Hepatocyte (in vitro differentiated cells): ENCODE measurements around the gene PTPRC. TPM values are rescaled to one million over a fixed set of nuclear protein-coding genes. Genes with fewer than 3 reads are reported as not detected.
A peak's percentile ranks its signal among the peaks of the same experiment; 100 is the strongest.

Experiments used
- DNase-seq: peaks from one replicate; pipeline ENCODE4 v3.0.0-alpha.2; 2016; ENCODE audit warnings: low spot score
- H2AFZ ChIP-seq: fragments of 200-600 bp; sonication (generic); 2 replicates; pipeline ENCODE4 v1.6.0; 2016; ENCODE audit warnings: antibody characterized with exemption, mild to moderate bottlenecking
- H3K27ac ChIP-seq: fragments of 200-600 bp; sonication (generic); 2 replicates; pipeline ENCODE4 v1.5.1; 2016; ENCODE audit warnings: mild to moderate bottlenecking
- H3K27me3 ChIP-seq: fragments of 200-600 bp; sonication (generic); 2 replicates; pipeline ENCODE4 v1.6.1; 2016
- H3K36me3 ChIP-seq: fragments of 200-600 bp; sonication (generic); replicated peaks from 2 replicates; pipeline ENCODE4 v1.5.1; 2016; ENCODE audit warnings: low read depth; ENCODE audit not compliant: insufficient read depth
- H3K4me1 ChIP-seq: fragments of 200-600 bp; sonication (generic); 2 replicates; pipeline ENCODE4 v1.5.1; 2016; ENCODE audit warnings: mild to moderate bottlenecking, moderate library complexity; ENCODE audit not compliant: insufficient read depth
- H3K4me2 ChIP-seq: fragments of 200-600 bp; sonication (generic); 2 replicates; pipeline ENCODE4 v1.6.0; 2016
- H3K4me3 ChIP-seq: fragments of 200-600 bp; sonication (generic); 2 replicates; pipeline ENCODE4 v1.5.1; 2016; ENCODE audit warnings: mild to moderate bottlenecking
- H3K79me2 ChIP-seq: fragments of 200-600 bp; sonication (generic); 2 replicates; pipeline ENCODE4 v1.6.0; 2017; ENCODE audit warnings: mild to moderate bottlenecking
- H3K9me2 ChIP-seq: fragments of 200-600 bp; sonication (generic); replicated peaks from 2 replicates; pipeline ENCODE4 v1.6.0; 2017; ENCODE audit warnings: mild to moderate bottlenecking; ENCODE audit not compliant: insufficient read depth
- H3K9me3 ChIP-seq: fragments of 200-600 bp; sonication (generic); 2 replicates; pipeline ENCODE4 v1.5.1; 2016; ENCODE audit warnings: low read depth, mild to moderate bottlenecking
- H4K20me1 ChIP-seq: fragments of 200-600 bp; sonication (generic); 2 replicates; pipeline ENCODE4 v1.6.0; 2016; ENCODE audit warnings: mild to moderate bottlenecking; ENCODE audit not compliant: insufficient read depth, poor library complexity, severe bottlenecking
- EZH2 ChIP-seq: fragments of 200-600 bp; sonication (generic); IDR thresholded peaks from 2 replicates; pipeline ENCODE4 v1.6.1; 2016; ENCODE audit warnings: antibody characterized with exemption, mild to moderate bottlenecking, borderline replicate concordance
- EZH2phosphoT487 ChIP-seq: fragments of 200-600 bp; sonication (generic); IDR thresholded peaks from one replicate; pipeline ENCODE4 v1.6.1; 2018; ENCODE audit warnings: antibody characterized with exemption, mild to moderate bottlenecking, low read depth, moderate library complexity; ENCODE audit not compliant: unreplicated experiment, severe bottlenecking
- WGBS: methylation state at CpG from one replicate; pipeline ENCODE4 v1.1.6; 2016; ENCODE audit warnings: low lambda C conversion rate; ENCODE audit errors: missing lambda C conversion rate; 5-methylcytosine and 5-hydroxymethylcytosine counted together
- polyA plus RNA-seq: library from polyadenylated mRNA; unstranded; fragments of >200 nt; fragmentation: Nextera tagmentation; extraction: Ambion mirVana; gene quantifications from 2 replicates; pipeline ENCODE4 v1.2.1, GENCODE V29; 2016
- total RNA-seq: library from RNA; depleted of rRNA; stranded (reverse); fragments of >200 nt; gene quantifications from 2 replicates; pipeline ENCODE4 v1.2.3, GENCODE V29; 2014
- TF ChIP-seq, protein P1 (sequence below): fragments of 200-600 bp; sonication (generic); IDR thresholded peaks from 2 replicates; pipeline ENCODE4 v1.5.1; 2016; ENCODE audit warnings: antibody characterized with exemption, mild to moderate bottlenecking; ENCODE audit not compliant: poor library complexity

PTPRC gene
- total and polyA plus RNA-seq, 2 experiments from 2014 or later: 0.87 TPM; not detected in 1

DNA sequence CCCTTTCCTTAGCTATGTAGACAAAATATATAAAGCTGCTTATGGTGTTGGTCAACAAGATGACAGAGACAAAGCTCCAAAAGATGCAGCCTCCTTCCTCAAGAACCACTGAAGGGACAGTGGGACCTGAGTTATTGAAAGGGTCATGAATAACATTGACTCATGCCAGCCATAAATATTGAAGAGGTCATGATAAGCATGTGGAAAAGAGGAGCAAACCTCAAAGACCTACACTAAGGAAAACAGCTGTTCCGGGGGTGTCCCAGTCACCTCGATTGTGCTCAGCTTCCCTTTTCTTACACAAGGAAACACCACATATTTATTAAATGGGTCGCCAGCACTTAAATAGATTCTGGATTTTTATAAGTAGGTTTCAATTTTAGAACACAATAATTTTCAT, 112.9 kb downstream of the PTPRC start:
- H3K27ac ChIP-seq: no peak overlapping the region
- H3K27me3 ChIP-seq: no peaks in the 10 kb centered on the region
- no peak for TF ChIP-seq EZH2phosphoT487
- no peak for TF ChIP-seq EZH2
- TF ChIP-seq, protein P1, sequence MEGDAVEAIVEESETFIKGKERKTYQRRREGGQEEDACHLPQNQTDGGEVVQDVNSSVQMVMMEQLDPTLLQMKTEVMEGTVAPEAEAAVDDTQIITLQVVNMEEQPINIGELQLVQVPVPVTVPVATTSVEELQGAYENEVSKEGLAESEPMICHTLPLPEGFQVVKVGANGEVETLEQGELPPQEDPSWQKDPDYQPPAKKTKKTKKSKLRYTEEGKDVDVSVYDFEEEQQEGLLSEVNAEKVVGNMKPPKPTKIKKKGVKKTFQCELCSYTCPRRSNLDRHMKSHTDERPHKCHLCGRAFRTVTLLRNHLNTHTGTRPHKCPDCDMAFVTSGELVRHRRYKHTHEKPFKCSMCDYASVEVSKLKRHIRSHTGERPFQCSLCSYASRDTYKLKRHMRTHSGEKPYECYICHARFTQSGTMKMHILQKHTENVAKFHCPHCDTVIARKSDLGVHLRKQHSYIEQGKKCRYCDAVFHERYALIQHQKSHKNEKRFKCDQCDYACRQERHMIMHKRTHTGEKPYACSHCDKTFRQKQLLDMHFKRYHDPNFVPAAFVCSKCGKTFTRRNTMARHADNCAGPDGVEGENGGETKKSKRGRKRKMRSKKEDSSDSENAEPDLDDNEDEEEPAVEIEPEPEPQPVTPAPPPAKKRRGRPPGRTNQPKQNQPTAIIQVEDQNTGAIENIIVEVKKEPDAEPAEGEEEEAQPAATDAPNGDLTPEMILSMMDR: no peak
- H3K4me2 ChIP-seq: no peak overlapping the region
- no peaks in the 10 kb centered on the region for H3K9me2 ChIP-seq
- H3K4me1 ChIP-seq: no peaks in the 10 kb centered on the region
- no peaks in the 10 kb centered on the region for H3K9me3 ChIP-seq
- no peak overlapping the region for H3K4me3 ChIP-seq
- 91% methylated on average over 3 of the region's 3 CpGs for WGBS
- no peaks in the 10 kb centered on the region for H4K20me1 ChIP-seq
- no peaks in the 10 kb centered on the region for H3K79me2 ChIP-seq
- no peak overlapping the region for H2AFZ ChIP-seq
- no peaks in the 10 kb centered on the region for H3K36me3 ChIP-seq
- DNase-seq: no peak

DNA sequence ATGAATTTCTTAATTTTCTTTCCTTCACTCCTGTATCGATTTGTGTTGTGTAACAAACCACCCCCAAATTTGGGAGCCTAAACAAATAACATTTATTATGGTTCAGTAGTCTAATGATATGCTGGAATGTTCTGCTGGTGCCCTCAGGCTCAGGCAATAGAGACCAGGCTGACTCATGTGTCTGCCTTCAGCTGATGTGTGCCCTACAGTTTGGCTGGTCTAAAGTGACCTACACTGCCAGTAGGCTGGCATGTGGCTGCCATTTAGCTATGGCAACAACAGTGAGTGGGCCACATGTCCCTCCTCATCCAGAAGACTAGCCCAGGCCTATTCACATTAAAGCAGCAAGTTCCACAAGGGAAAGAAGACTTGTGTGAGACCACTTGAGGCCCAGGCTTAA, 115.8 kb downstream of the PTPRC start:
- no peaks in the 10 kb centered on the region for H4K20me1 ChIP-seq
- H3K9me3 ChIP-seq: no peaks in the 10 kb centered on the region
- no peak for DNase-seq
- H3K27me3 ChIP-seq: no peaks in the 10 kb centered on the region
- H3K9me2 ChIP-seq: no peaks in the 10 kb centered on the region
- H3K4me1 ChIP-seq: no peaks in the 10 kb centered on the region
- WGBS: 93% methylated on average over 1 of the region's 1 CpG
- no peak overlapping the region for H3K27ac ChIP-seq
- H3K4me2 ChIP-seq: no peak overlapping the region
- H3K79me2 ChIP-seq: no peaks in the 10 kb centered on the region
- H3K36me3 ChIP-seq: no peaks in the 10 kb centered on the region
- H2AFZ ChIP-seq: no peak overlapping the region
- no peak overlapping the region for H3K4me3 ChIP-seq
- TF ChIP-seq EZH2: no peak
- TF ChIP-seq, protein P1: no peak
- no peak for TF ChIP-seq EZH2phosphoT487

DNA sequence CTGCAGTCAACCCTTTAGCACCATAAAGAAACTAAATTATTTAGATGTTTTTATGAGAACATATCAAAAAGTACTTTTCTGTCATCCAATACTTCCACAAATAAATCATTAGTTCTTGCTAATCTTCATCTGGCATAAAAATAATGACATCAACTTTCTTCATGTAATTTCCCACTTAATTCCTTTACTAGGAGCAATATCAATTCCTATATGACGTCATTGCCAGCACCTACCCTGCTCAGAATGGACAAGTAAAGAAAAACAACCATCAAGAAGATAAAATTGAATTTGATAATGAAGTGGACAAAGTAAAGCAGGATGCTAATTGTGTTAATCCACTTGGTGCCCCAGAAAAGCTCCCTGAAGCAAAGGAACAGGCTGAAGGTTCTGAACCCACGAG, 116.9 kb downstream of the PTPRC start:
- H3K79me2 ChIP-seq: no peaks in the 10 kb centered on the region
- WGBS: 78% methylated on average over 2 of the region's 2 CpGs
- no peak overlapping the region for H3K4me2 ChIP-seq
- no peaks in the 10 kb centered on the region for H4K20me1 ChIP-seq
- H2AFZ ChIP-seq: no peak overlapping the region
- no peaks in the 10 kb centered on the region for H3K9me2 ChIP-seq
- no peak for DNase-seq
- no peak overlapping the region for H3K4me3 ChIP-seq
- no peak for TF ChIP-seq EZH2phosphoT487
- H3K27ac ChIP-seq: no peak overlapping the region
- no peaks in the 10 kb centered on the region for H3K27me3 ChIP-seq
- no peaks in the 10 kb centered on the region for H3K36me3 ChIP-seq
- H3K4me1 ChIP-seq: no peaks in the 10 kb centered on the region
- H3K9me3 ChIP-seq: no peaks in the 10 kb centered on the region

DNA sequence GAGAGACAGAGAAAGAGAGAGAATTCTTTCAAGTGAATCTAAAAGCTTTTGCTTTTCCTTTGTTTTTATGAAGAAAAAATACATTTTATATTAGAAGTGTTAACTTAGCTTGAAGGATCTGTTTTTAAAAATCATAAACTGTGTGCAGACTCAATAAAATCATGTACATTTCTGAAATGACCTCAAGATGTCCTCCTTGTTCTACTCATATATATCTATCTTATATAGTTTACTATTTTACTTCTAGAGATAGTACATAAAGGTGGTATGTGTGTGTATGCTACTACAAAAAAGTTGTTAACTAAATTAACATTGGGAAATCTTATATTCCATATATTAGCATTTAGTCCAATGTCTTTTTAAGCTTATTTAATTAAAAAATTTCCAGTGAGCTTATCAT, 117.6 kb downstream of the PTPRC start:
- no peak overlapping the region for H3K4me3 ChIP-seq
- TF ChIP-seq EZH2 (no peak), EZH2phosphoT487 (no peak)
- TF ChIP-seq, protein P1: peak; percentile 46
- H3K4me1 ChIP-seq: no peaks in the 10 kb centered on the region
- no peaks in the 10 kb centered on the region for H3K79me2 ChIP-seq
- no peaks in the 10 kb centered on the region for H3K36me3 ChIP-seq
- H3K27ac ChIP-seq: no peak overlapping the region
- no peaks in the 10 kb centered on the region for H4K20me1 ChIP-seq
- no peaks in the 10 kb centered on the region for H3K9me3 ChIP-seq
- no peaks in the 10 kb centered on the region for H3K9me2 ChIP-seq
- no peak overlapping the region for H2AFZ ChIP-seq
- H3K27me3 ChIP-seq: no peaks in the 10 kb centered on the region
- no peak overlapping the region for H3K4me2 ChIP-seq
- no peak for DNase-seq
